RCC 7860 (cell line): ENCODE measurements around the gene KRTAP12-2.

Experiments
- DNase-seq: peaks from one replicate; pipeline ENCODE4 v3.0.0-alpha.2; 2015; ENCODE audit warnings: low spot score
- FAIRE-seq: peaks from 2 replicates; lab custom pipeline; 2012; peaks lifted over from hg19 to GRCh38; lab: Jason Lieb, UNC

Gene KRTAP12-2

GRCh38 chr21:44666401-44667320 is at the start of gene KRTAP12-2:
KRTAP12-2 (minus strand) TSS chr21:44666927; CDS start chr21:44666886, 41 bp downstream.
- FAIRE-seq (no peak), DNase-seq (no peak)

GRCh38 chr21:44714905-44715304 is 48.2 kb upstream of the KRTAP12-2 start:
- FAIRE-seq = no peak

GRCh38 chr21:44713846-44714245 is 47.1 kb upstream of the KRTAP12-2 start:
- FAIRE-seq (no peak), DNase-seq (no peak)

More at GRCh38 chr21:44714905-44715304, 48.2 kb upstream of the KRTAP12-2 start:
- no peak for DNase-seq

- FAIRE-seq (no peak), DNase-seq (no peak)
Observed at GRCh38 chr21:44713130-44713529, 46.4 kb upstream of the KRTAP12-2 start.

GRCh38 chr21:44712203-44713028 is 45.7 kb upstream of the KRTAP12-2 start:
- FAIRE-seq (no peak), DNase-seq (no peak)

GRCh38 chr21:44711327-44712202 is 44.8 kb upstream of the KRTAP12-2 start, which contains the start of gene TSPEAR:
TSPEAR (minus strand) TSS chr21:44711572; CDS start chr21:44711514, 58 bp downstream.
- FAIRE-seq (no peak), DNase-seq (no peak)

- FAIRE-seq = no peak
- DNase-seq = no peak
Observed at GRCh38 chr21:44710756-44711326, 44.1 kb upstream of the KRTAP12-2 start.

GRCh38 chr21:44710294-44710665 is 43.6 kb upstream of the KRTAP12-2 start:
- FAIRE-seq (no peak), DNase-seq (no peak)

GRCh38 chr21:44709426-44710293 is 42.9 kb upstream of the KRTAP12-2 start:
- FAIRE-seq = no peak
- DNase-seq = no peak

GRCh38 chr21:44708866-44709425 is 42.2 kb upstream of the KRTAP12-2 start:
- FAIRE-seq = no peak
- DNase-seq = no peak

GRCh38 chr21:44708213-44708865 is 41.6 kb upstream of the KRTAP12-2 start:
- no peak for DNase-seq
- FAIRE-seq = no peak

- FAIRE-seq (no peak), DNase-seq (no peak)
Observed at GRCh38 chr21:44706706-44707581, 40.2 kb upstream of the KRTAP12-2 start.

GRCh38 chr21:44706026-44706705 is 39.4 kb upstream of the KRTAP12-2 start:
- DNase-seq (no peak), FAIRE-seq (no peak)

- DNase-seq = no peak
Observed at GRCh38 chr21:44704636-44705001, 37.9 kb upstream of the KRTAP12-2 start.

GRCh38 chr21:44703731-44704635 is 37.3 kb upstream of the KRTAP12-2 start:
- no peak for FAIRE-seq

More at GRCh38 chr21:44704636-44705001, 37.9 kb upstream of the KRTAP12-2 start:
- no peak for FAIRE-seq

More at GRCh38 chr21:44703731-44704635, 37.3 kb upstream of the KRTAP12-2 start:
- DNase-seq = no peak
